HL-60 (cell line): Measurements from ENCODE around the gene CRYBB3.

Source experiments
- POLR2AphosphoS5 ChIP-seq: IDR thresholded peaks from 2 replicates; pipeline ENCODE4 v1.6.1; 2012; ENCODE audit warnings: low read depth
- SPI1 ChIP-seq: IDR thresholded peaks from 2 replicates; pipeline ENCODE4 v1.6.1; 2012; ENCODE audit warnings: low read depth, mild to moderate bottlenecking, borderline replicate concordance
- TF ChIP-seq, protein P1 (sequence below): IDR thresholded peaks from one replicate; pipeline ENCODE4 v1.5.1; 2011; ENCODE audit warnings: low read length, control low read depth, inconsistent platforms; ENCODE audit not compliant: insufficient read depth

DNA sequence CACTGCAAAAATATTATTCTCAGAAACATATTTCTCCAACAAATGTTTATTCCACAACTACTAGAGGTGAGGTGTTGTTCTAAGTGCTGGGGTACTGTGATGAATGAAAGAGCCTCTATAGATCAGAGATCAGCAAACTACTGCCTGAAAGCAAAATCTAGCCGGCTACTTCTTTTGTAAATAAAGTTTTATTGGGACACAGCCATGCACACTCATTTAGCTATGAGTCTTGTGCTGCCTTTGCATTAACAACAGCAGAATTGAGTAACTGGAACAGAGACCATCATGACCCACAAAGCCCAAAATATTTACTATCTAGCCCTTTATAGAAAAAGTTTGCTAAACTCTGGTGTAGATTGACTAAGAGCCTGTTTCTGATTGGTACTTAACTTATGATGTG lies 37.1 kb upstream of the CRYBB3 start:
- TF ChIP-seq, protein P1, sequence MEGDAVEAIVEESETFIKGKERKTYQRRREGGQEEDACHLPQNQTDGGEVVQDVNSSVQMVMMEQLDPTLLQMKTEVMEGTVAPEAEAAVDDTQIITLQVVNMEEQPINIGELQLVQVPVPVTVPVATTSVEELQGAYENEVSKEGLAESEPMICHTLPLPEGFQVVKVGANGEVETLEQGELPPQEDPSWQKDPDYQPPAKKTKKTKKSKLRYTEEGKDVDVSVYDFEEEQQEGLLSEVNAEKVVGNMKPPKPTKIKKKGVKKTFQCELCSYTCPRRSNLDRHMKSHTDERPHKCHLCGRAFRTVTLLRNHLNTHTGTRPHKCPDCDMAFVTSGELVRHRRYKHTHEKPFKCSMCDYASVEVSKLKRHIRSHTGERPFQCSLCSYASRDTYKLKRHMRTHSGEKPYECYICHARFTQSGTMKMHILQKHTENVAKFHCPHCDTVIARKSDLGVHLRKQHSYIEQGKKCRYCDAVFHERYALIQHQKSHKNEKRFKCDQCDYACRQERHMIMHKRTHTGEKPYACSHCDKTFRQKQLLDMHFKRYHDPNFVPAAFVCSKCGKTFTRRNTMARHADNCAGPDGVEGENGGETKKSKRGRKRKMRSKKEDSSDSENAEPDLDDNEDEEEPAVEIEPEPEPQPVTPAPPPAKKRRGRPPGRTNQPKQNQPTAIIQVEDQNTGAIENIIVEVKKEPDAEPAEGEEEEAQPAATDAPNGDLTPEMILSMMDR, result no peak
- TF ChIP-seq POLR2AphosphoS5 (no peak), SPI1 (no peak)
